HG02852 (cell line): ENCODE data around the gene ALDH3A1.

Source experiments
- ATAC-seq: cut with Tn5 transposase; IDR thresholded peaks from one replicate; pipeline ENCODE4 v1.9.1; 2021; ENCODE audit warnings: mild to moderate bottlenecking, moderate library complexity; ENCODE audit not compliant: unreplicated experiment

The ALDH3A1 gene

GRCh38 chr17:19760746-19761145 is 12.6 kb upstream of the ALDH3A1 start:
- ATAC-seq, result no peak

DNA sequence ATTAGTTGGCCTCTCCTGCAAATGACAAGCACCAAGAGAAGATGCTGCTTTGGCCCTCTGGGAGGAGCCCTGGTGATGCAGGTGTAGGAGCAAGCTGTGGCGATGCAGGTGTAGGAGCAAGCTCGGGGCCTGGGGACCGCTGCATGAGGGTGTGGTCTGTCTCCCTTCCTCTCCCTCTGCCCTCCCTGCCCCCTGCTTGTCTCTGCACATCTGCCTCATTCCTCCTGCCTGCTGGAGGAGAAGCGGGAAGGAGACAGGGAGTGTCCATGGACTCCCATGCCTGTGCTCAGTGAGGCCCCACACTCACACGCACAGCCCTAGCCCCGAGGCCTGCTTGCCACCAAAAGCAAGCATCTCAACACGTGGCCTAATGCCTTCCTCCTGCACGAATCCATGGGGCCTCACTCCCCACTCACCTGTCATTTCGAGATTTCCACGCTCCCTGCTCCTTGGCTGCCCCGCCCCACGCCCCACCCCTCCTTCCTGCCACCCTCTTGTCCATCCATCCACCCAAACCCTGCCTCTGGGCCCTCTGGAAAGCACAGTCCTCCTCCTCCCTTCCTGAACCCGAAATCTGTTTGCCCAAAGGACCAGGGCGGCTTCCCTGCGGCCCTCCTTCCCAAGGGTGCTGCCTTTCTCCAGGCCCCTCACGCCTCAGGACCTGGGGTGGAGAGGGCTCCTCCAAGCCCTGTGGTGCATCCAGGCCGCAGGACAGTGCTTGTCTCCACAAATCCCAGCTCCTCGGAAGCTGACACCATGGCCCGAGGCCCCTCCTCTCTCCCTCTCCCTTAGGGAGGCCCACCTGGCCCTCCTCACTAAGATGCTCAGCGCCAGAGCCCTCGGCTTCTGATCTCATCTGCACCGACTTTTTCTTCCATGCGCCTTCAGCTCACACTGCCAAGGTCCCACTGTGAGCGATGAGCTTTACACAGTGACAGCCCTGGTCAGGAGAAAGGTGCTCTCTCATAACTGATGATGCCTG is 11.8 kb upstream of the ALDH3A1 start:
- ATAC-seq, result no peak

- no peak for ATAC-seq
These were observed 9.6 kb upstream of the ALDH3A1 start for GRCh38 chr17:19757536-19758180.

- ATAC-seq, result no peak
These were observed 8.4 kb upstream of the ALDH3A1 start for GRCh38 chr17:19756546-19756945.

DNA sequence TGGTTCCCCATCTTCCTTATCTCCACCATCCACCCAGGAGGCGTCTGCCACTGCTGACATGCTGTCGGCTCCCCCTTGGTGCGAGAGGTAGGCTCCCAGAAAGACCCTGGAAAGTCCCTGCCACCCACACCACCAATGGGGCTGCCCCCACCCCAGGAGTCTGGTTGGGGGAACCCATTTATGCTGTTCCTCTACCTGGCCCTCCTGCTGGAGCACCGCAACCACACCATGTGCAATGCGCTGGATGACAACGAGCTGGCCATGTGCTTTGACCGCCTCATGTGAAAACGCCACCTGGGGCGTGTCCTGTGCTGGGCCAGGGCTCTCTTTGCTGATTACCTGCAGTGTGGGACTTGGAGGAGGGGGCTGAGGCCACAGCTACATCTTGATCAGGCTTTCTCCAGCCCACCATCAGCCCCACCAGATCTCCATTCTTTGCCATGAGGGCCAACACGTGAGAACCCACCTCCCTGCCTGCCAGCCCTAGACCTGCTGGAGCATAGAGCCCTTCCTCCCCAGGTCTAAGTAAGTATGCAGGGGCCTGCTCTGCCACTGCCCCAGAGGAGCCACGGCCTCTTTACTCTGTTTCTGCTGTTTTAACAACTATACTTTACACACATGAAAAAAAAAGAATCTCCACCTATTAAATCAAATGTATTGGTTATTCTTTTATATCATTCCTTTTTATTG is 7.9 kb upstream of the ALDH3A1 start:
- no peak for ATAC-seq

DNA sequence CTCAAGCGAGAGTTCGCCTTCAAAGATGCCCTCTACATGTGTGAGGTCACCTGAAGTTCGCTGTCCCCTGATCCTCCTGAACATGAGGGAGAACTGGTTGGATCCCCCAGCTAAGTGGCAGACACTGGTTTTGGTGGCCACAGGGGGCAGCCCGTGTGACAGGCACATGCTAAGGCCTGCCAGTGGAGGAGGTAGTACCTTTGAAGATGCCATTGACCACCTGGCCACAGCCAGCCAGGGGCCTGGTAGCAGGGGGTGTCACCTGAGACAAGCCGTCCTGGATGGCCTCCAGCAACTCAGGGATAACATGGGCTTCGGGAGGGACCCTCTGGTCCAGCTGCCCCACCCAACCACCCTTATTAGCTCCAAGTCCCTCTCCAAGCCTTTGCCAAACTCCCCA is 7.3 kb upstream of the ALDH3A1 start:
- no peak for ATAC-seq

DNA sequence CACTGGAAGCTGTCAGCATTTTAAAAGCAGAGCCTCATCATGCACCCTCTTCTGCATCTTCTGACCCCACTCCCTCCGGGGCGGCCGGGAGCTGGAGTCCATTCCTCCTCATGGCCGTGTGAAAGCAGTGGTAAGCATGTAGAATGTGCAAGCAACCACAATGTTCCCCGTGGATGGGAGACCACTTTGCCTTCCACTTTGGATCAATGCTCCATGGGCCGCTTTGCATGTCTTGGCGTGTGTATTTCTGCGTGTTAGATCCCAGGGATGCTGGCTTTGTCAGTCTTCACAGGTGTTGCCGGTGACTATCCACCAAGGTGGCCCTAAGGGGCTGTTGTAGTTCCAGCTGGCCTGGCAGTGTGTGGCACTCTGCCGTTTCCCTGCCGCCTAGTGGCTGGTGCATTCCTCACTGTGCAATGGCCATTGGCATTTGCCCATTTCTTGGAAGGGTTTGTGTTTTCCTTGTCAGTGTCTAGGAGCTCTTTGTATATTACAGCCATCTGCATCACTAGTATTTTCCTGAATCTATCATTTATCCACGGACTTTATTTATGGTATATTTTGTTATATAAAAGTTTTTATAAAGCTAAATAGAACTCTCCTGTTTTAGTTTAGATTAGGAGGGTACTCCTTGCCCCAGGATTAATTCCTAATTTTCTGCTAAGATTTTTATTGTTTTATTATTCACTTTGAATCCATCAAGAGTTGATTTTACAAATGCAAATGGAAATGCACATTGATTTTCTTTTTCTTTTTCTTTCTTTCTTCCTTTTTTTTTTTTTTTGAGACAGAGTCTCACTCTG is 5.8 kb upstream of the ALDH3A1 start:
- no peak for ATAC-seq

- ATAC-seq, result no peak
These were observed 5.0 kb upstream of the ALDH3A1 start for GRCh38 chr17:19753051-19753509.

DNA sequence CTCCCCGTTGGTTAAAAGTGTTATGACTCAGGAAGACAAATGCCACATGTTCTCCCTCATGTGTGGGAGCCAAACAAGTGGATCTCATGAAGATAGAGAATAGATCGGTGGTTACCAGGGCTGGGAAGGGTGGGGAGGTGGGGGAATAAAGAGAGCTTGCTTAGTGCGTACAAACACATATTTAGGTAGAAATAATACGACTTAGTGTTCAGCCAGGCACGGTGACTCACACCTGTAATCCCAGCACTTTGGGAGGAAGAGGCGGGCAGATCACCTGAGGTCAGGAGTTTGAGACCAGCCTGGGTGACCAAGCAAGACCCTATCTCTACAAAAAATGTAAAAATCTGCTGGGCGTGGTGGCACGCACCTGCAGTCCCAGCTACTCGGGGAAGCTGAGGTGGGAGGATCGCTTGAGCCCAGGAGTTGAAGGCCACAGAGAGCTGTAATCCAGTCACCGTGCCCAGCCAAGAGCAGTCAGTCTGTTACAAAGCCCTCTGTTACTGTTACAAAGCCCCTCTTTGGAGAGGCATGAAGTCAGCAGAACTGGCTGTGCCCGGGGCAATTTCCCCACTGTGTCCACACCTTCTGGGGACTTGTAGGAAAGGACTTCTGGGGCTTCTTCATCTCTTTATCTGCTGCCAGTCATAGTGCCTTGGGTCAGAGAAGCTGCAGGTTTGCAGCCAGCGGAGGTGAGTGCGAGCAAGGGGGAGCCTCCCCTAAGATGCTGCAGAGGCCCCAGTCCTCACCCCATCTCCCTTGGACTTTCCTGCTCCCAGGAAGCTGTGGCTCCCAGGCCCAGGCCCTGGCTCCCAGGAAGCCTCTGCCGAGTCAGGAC is 4.3 kb upstream of the ALDH3A1 start:
- ATAC-seq, result no peak

DNA sequence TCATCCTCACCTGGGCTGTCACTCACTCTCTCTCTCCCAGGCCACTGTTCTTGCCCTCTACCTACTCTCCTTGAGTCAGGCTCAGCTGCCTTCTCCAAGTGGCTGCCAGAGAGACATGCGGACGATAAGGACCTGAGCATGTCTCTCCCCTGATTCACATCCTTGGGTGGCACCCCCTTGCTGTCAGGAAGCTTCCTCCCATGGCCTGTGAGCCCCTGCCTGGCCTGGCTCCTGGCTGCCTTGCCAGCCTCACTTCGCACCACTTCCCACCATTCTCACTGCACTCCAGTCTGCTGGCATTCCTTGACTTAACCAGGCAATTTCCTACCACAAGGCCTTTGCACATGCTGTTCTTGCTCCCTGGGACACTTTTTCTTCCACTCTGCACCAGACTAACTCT is 2.7 kb upstream of the ALDH3A1 start:
- ATAC-seq, result no peak

DNA sequence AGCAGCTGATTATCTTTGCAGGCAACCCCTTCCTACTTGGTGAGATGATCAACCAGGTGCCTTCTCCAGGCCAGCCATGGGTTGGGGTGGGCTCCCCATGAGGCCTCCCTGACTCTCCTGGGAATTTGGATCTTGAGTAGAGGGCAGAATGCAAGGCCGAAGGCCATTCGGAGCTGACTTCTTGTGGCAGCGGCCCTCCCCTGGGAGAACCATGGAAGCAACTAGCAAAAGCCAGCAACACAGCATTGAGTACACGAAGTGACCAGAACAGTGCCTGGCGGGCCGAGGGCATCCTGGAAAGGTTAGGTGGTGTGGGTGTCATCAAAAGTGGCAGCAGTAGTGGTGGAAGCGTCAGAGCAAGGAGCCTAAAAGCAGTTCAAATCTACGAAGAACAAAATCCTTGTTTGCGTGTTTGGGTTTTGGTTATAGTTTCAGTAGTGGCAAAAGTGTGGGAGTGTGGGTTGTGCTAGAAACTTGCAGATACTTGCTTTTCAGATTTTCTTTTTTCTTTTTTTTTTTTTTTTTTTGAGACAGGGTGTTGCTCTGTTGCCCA is 2.0 kb upstream of the ALDH3A1 start:
- ATAC-seq, result no peak

- no peak for ATAC-seq
These were observed 702 bp upstream of the ALDH3A1 start for GRCh38 chr17:19748807-19749193.

GRCh38 chr17:19747159-19747719 is 859 bp downstream of the ALDH3A1 start:
- ATAC-seq, result no peak

DNA sequence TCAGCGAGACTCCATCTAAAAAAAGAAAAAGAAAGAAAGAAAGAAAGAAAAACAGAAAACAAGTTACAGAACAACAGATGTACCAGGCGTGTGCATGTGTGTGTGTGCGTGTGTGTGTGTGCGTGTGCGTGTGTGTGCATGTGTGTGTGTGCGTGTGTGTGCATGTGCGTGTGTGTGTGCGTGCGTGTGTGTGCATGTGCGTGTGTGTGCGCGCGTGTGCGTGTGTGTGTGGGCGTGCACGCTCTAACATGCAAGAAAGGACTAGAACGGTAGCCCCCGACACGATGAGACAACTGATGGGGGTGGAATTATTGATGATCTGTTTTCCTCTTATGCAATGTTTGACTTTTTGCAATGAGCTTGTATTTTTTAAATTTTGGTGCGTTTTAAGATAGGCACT is 1.6 kb downstream of the ALDH3A1 start:
- ATAC-seq, result no peak

GRCh38 chr17:19744922-19745757 is 3.0 kb downstream of the ALDH3A1 start:
- no peak for ATAC-seq

GRCh38 chr17:19744492-19744891 is 3.6 kb downstream of the ALDH3A1 start:
- ATAC-seq, result no peak

- ATAC-seq, result no peak
These were observed 4.7 kb downstream of the ALDH3A1 start for GRCh38 chr17:19743101-19744100.
